ENCODE measurements around the gene LRCH2.
A peak's percentile ranks its signal among the peaks of the same experiment; 100 is the strongest.
"Not testable (repeated sequence)": the region's sequence is repeated elsewhere in the genome, so short reads cannot be mapped to it uniquely, and the experiment has no call there.

LRCH2 gene

DNA sequence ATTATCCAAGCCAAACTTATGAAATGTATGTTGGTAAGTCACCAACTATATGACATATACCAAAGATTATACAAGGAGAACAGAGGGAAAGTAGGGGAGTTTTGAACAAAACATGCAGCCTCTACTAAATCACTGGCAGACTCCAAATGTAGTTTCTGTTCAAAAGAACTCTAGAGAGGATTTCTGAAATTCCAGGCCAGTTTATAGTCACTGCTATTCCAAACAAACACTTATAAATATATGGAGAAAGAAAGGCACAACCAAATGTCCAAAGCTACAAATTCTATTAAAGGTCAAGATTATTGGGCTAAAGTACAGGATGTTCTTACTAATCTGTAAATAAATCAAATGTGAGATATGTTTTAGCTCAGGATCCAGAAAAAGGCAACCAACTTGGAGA lies 2.7 kb upstream of the LRCH2 start:
- TF ChIP-seq, protein P1, sequence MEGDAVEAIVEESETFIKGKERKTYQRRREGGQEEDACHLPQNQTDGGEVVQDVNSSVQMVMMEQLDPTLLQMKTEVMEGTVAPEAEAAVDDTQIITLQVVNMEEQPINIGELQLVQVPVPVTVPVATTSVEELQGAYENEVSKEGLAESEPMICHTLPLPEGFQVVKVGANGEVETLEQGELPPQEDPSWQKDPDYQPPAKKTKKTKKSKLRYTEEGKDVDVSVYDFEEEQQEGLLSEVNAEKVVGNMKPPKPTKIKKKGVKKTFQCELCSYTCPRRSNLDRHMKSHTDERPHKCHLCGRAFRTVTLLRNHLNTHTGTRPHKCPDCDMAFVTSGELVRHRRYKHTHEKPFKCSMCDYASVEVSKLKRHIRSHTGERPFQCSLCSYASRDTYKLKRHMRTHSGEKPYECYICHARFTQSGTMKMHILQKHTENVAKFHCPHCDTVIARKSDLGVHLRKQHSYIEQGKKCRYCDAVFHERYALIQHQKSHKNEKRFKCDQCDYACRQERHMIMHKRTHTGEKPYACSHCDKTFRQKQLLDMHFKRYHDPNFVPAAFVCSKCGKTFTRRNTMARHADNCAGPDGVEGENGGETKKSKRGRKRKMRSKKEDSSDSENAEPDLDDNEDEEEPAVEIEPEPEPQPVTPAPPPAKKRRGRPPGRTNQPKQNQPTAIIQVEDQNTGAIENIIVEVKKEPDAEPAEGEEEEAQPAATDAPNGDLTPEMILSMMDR (IDR thresholded peaks at IDR 0.05; ENCODE audit: control extremely low read depth, extremely low read depth, low read depth, missing control alignments), result no peak
- no peak for DNase-seq (ENCODE audit: extremely low spot score)
- ChIA-PET CTCF (no interaction called here), POLR2A (no interaction called here)

DNA sequence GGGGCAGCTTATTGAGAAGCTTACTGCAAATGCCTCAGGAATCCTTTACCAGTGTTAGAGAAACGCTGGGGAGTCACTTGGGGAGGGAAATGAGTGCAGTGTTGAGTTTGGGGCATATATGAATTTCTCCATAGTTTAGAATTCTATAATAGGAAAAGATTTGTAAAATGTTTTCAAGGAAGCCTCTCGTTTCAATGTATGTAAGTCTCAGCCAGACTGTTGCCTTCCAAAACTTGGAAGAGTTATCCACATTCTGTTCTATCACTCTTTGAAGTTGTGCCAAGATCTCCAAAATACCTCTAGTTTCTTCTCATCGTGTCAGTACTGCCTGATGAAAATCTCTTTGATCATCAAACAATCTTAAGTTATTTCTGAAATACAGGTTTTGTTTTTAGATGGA lies 565 bp upstream of the LRCH2 start:
- CTCF ChIA-PET, result no interaction called here
- POLR2A ChIA-PET, result no interaction called here
- TF ChIP-seq, protein P1 (IDR thresholded peaks at IDR 0.05; ENCODE audit: control extremely low read depth, extremely low read depth, low read depth, missing control alignments), result no peak
- no peak for DNase-seq (ENCODE audit: extremely low spot score)

DNA sequence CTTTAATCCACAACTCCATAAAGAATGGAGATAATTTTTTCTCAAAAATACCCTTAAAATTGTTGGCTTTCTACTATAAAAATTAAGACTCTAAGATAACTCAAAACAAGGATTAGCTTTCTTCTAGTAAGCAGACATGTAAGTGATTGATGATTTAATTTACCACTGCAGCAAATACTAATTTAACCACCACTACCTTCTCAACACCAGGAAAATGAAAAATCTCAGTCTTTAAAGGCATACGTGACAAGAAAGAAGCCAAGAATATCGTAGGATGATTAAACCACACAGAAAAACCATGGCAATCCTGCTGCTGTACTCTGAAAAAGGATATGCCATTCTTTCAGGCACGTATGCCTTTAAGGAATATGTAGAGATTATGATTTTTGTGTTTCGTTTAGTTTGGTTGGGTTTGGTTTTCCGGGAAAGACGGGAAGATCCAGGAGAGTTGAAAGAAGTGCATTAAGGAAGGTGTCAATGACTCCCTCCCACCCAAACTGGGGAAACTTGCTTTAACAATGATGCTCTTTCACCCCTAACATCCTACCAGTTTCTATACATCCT lies 881 bp downstream of the LRCH2 start:
- CTCF ChIA-PET, result no interaction called here
- DNase-seq (ENCODE audit: extremely low spot score), result no peak
- TF ChIP-seq, protein P1 (IDR thresholded peaks at IDR 0.05; ENCODE audit: control extremely low read depth, extremely low read depth, low read depth, missing control alignments), result no peak
- POLR2A ChIA-PET, result no interaction called here

DNA sequence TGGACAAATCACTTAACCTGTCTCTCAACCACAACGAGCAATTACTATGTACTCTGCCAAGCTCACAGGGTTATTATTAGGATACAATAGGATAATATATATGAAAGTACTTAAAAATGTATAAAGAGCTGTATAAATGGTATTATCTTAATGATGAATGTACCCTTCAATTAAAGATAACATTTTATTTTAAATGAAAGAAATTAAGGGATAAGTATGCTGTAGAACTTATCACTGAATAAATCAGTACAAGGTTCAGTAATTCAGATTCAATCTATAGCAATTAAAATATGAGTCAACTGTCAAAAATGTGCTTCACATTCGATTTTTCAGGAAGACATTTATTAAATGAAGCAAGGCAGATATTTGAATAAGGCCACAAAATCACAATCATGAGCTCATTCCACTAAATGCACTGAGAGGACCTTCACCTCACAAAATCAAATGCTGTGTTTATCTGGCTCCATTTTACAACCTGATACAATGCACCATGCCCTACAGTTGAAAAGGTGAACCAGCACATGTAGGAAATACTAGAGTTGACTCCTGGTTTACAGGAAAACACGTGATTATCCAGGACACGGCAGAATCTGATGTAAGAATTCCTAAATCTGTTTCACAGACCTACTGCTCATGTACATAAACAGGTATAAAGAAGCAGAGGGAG lies 4.4 kb downstream of the LRCH2 start:
- CTCF ChIA-PET, result interaction anchor here (1.6 kb wide), 1 partner anchor 16 kb away, joined by 3 read pairs; no protein-coding TSS in a partner anchor
- TF ChIP-seq, protein P1 (IDR thresholded peaks at IDR 0.05; ENCODE audit: control extremely low read depth, extremely low read depth, low read depth, missing control alignments), result no peak
- POLR2A ChIA-PET, result no interaction called here
- no peak for DNase-seq (ENCODE audit: extremely low spot score)

DNA sequence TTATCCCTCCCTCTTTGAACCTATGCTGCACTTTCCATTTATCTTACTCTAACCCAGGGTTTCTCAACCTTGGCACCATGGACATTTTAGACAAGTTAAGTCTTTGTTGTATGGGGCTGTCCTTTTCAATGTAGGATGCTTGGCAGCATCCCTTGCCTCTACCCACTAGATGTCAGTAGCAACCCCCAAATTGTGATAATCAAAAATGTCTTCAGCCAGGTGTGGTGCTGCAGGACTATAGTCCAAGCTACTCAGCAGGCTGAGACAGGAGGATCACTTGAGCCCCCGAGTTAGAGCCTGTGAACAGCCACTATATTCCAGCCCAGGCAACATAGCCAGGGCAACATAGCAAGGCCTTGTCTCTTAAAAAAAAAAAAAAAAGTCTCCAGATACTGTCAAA lies 7.0 kb downstream of the LRCH2 start:
- ChIA-PET CTCF (no interaction called here), POLR2A (no interaction called here)
- no peak for DNase-seq (ENCODE audit: extremely low spot score)
- TF ChIP-seq, protein P1 (IDR thresholded peaks at IDR 0.05; ENCODE audit: control extremely low read depth, extremely low read depth, low read depth, missing control alignments), result peak; percentile 7

DNA sequence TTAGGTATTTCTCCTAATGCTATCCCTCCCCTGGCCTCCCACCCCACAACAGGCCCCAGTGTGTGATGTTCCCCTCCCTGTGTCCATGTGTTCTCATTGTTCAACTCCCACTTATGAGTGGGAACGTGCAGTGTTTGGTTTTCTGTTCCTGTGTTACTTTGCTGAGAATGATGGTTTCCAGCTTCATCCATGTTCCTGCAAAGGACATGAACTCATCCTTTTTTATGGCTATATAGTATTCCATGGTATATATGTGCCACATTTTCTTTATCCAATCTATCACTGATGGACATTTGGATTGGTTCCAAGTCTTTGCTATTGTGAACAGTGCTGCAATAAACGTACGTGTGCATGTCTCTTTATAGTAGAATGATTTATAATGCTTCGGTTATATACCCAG lies 16.6 kb downstream of the LRCH2 start:
- POLR2A ChIA-PET; CTCF ChIA-PET; DNase-seq (ENCODE audit: extremely low spot score): not testable (repeated sequence)

DNA sequence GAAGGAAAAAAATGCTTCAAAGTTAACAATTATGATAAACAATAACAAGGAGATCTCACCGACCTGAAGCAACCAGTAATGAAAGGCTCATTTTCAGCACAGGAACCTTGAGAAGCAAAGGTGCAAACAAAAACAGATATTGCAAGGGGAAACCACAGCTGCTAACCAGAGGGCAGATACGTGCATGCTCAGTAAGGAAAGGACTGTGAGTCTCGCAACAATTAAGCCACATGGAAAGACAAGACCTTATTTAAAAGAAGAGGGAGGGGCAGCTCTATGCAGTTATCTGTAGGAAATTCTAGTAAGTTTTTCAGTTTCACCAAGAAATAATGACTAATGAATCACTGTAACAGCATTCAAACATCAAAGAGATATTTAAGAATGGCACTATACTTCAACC lies 19.3 kb downstream of the LRCH2 start:
- CTCF ChIA-PET, result no interaction called here
- POLR2A ChIA-PET, result no interaction called here
- TF ChIP-seq, protein P1 (IDR thresholded peaks at IDR 0.05; ENCODE audit: control extremely low read depth, extremely low read depth, low read depth, missing control alignments), result no peak
- DNase-seq (ENCODE audit: extremely low spot score), result no peak

Data from GM10248 (cell line).